Suppressor macrophage (primary cell): ENCODE data around the gene SLC8A2.

ENCODE experiments used
- DNase-seq, 4 experiments: peaks; one replicate each; pipeline ENCODE4 v3.0.0-alpha.2; 2020 to 2022
- total RNA-seq, 17 experiments: gene quantifications; one replicate each; lab custom pipeline; 2026; ENCODE audit warnings: mixed read lengths in 6 of 17, inconsistent platforms in 3 of 17; lab: John Stamatoyannopoulos, UW

The SLC8A2 gene
- 0 to 1.8 (median 0.03) reads per million in 17 experiments for total RNA-seq

DNA sequence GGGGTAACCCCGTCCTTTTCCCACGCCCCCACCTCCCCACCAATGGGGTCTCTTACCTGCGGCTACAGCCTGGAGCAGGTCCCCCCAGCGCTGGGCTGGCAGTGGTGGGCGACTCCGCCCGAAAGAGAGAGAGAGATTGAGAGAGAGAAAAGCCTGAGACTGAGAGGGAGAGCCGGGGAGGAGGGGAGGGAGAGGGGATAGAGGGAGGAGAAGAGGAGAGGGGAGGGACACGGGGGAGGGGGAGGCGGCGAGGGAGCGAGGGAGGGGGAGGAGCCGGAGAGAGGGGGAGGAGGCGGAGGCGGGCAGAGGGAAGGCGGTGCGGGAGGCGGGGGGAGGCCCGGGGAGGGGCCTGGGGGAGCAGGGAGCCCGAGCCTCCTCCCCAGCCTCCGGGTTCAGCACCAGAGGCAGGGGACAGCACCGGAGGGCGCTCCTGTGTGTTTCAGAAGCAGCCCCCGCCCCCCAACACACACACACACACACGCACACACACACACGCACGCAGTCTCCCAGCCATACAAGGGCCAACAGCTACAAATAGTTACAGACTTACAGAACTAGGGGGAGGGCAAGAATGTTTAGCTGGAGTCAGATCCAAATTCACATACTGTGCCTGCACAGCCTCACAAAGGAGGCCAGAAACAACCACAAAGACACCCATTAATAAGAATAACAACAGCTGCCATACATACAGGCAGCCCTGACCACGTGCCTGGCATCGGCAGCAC lies at the start of gene SLC8A2:
SLC8A2 (minus strand) TSS at position 161 of the 725 bp plus-strand sequence. CDS start 5,490 bp downstream, outside the sequence.
- peak; percentile 21 to 65 (median 44) for DNase-seq

DNA sequence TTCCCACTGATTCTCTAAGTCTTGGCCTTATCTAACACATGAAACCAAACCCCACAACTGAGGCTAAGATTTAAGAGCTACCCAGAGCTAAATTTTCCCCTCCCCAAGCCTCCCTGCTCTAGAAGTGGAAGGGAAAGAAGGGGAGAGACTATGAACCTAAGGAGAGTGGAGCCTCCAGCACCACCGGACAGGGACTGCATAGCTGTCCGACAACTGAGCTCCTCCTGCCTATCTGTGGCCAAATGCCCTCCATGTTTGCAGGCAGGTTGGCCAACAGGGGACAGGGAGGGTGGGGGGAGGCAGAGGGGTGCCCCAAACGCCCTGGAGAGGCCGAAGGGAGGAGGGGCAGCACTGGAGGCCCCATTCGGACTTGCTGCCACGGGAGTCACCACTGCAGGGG lies 49.1 kb upstream of the SLC8A2 start:
- no peak for DNase-seq

GRCh38 chr19:47520343-47520806 lies 48.7 kb upstream of the SLC8A2 start:
- no peak for DNase-seq

DNA sequence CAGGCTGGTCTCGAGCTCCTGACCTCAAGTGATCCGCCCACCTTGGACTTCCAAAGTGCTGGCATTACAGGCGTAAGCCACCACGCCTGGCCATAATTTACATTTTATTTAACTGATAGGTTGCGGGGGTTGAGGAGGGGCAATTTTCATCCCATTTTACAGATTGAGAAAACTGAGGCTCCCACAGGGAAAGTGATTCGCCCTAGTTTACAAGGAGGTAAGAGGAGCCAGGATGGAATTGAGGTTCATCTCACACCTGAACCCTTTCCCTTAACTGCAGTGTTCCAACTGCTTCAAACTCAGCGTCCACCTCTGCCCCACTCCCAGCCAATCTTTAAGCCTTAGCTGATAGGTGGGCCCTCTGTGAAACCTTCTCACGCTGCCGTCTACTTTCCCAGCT lies 47.2 kb upstream of the SLC8A2 start:
- DNase-seq, result no peak

- DNase-seq, result no peak
These were observed 46.4 kb upstream of the SLC8A2 start for GRCh38 chr19:47518139-47518538.

- peak; percentile 100 for DNase-seq
These were observed 43.3 kb upstream of the SLC8A2 start, which contains the start of gene NAPA for GRCh38 chr19:47514869-47515588. TSS of gene NAPA (minus strand) at chr19:47515063. CDS start at chr19:47514940, 123 bp downstream.

GRCh38 chr19:47514151-47514868 lies 42.6 kb upstream of the SLC8A2 start:
- peak in 2 of 4 experiments; percentile 18 to 34 for DNase-seq

DNA sequence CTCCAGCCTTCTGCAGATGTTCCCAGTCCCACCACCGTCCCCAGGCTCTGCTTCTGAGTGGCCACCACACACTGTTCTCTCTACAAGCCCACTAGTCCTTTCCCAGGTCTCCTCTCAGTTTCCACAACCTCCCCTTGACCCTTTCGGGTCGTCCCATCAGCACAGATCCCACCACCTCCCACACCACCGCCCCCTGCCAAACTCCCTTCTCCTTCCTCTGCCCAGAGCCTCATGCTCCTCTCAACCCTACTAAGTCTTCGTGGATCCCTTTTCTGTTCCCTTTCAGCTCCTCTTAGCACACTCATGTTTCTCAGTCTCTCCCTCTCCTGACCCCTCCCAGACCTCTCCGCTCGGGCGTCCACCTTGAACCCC lies 41.2 kb upstream of the SLC8A2 start:
- peak in 2 of 4 experiments; percentile 27 to 29 for DNase-seq

DNA sequence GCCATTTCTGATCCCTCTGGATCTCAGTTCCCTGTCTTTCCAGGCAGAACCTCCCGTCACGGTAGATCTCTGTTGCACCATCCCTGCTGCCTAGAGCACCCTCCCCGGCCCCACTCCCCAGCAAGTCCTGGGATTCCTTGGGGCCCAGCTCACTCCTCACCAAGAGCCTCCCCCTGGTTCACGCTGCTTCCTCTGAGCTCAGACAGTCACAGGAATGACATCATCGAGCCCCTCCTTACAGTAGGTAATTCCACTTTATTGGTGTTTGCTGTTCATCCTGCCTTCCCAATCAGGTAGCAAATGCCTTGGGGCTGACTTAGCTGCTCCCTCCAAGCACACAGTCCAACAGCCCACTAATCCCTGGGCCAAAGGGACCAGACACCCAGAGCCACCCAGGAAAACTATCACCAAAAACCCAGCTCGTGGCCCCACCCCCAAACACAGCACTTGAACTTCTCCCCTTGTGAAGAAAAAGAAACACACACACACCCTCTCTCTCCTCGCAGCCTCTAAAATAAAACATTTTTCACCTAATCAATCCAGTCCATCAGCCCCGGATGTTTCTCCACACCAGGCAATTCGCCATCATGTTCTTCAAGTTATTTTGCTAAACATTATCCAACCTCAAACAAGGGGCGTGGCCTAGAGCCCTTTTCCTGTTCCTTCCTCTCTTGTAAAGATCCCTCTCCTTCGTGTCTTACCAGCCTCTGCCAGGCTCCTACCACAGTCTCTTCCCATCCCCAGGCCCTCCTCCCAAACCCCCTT lies 40.7 kb upstream of the SLC8A2 start:
- DNase-seq, result peak; percentile 31 to 56 (median 40)

DNA sequence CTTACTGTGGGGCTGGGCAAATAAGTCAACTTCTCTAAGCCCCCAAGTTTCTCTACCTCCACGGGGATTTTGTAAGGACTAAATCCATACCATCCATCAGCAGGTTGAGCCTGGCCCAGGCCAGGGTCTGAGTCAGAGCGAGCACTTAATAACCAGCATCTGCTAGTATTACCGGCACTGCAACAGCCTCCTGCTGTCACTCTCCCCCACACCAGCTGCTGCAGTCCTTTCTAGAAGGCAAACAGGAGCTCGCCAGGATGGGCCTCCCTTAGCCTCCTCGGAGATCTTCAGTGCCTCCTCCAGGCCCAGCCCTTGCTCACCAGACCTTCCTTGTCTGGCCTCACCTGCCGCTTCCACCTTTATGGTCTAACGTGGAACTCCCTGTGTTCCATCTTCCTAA lies 40.0 kb upstream of the SLC8A2 start:
- DNase-seq, result no peak

DNA sequence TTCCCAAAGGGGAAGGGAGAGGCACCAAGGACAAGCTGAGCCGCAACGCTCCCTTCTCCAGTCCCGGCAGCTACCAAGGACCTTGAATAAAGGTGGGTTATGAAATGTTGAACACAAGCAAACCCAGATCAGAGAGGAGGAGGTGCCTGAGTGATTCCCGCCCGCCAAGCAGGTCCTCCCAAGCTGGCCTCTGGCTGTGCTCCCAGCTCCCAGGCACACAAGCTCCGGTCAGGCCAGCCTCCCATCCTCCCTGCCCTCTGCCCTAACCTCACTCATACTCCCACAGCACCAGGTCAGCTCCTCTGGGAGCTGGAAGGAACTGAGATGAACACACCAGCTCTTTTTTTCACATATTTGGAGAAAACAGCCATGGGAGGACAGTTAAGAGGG lies 39.4 kb upstream of the SLC8A2 start:
- DNase-seq, result no peak

- no peak for DNase-seq
These were observed 38.9 kb upstream of the SLC8A2 start for GRCh38 chr19:47510516-47511127.

- DNase-seq, result no peak
These were observed 38.3 kb upstream of the SLC8A2 start for GRCh38 chr19:47509973-47510372.

- no peak for DNase-seq
These were observed 37.6 kb upstream of the SLC8A2 start for GRCh38 chr19:47509170-47509847.

DNA sequence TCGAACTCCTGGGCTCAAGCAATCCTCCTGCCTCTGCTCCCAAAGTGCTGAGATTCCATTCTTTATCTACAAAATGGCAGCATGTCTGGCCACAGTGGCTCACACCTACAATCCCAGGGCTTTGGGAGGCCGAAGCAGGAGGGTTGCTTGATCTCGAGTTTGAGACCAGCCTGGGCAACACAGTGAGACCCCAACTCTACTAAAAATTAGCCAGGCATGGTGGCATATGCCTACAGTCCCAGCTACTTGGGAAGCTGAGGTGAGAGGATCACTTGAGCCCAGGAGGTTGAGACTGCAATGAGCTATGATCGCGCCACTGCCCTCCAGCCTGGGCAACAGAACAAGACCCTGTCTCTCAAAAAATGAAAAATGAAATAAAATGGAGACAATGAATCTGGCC lies 37.0 kb upstream of the SLC8A2 start:
- DNase-seq, result no peak

- DNase-seq, result no peak
These were observed 36.3 kb upstream of the SLC8A2 start for GRCh38 chr19:47507924-47508553.

DNA sequence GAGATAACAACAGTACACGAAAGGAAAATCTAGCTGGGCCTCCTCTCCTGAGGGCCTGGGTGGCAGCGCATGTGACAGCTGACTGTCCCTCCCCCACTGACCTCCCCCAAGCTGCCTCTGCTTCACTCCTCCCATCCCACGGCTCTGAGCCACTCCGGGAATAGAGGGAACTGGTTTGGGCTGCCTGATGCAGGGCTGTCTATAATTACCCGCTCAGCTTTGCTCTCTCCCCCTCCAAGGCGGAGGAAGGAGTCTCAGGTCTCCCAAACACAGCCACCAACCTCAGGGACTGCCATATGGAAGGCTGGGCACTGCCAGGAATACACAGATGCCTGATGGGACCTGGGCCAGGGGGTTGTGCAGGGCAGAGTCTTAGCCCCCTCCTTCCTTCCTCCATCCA lies 35.3 kb upstream of the SLC8A2 start:
- peak in 1 of 4 experiments; percentile 22 for DNase-seq

GRCh38 chr19:47506459-47506858 lies 34.8 kb upstream of the SLC8A2 start:
- no peak for DNase-seq

GRCh38 chr19:47505506-47505905 lies 33.8 kb upstream of the SLC8A2 start:
- no peak for DNase-seq

DNA sequence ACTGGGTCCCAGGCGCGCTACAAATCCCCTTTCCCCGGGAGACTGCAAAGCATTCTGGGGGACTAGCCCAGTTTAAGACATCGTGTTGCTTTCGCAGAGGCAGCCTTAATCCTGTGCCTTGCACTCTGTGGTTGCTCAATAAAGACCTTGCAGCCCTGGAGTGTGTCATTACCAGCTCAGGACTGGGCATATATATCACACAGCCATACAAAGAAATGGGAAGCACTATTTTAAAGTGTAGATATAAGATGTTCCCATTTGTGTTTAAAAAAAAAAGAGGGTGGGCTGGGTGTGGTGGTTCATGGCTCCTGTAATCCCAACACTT lies 32.1 kb upstream of the SLC8A2 start:
- DNase-seq, result no peak
